HepG2 (cell line): ENCODE measurements around the gene RPGR. TPM values are rescaled to one million over a fixed set of nuclear protein-coding genes. Genes with fewer than 3 reads are reported as not detected.

ENCODE experiments used
- ATAC-seq: fragments of 200-7000 bp; cut with Tn5 transposase; 3 replicates; pipeline ENCODE4 v1.9.1; 2020; ENCODE audit warnings: mild to moderate bottlenecking, moderate library complexity
- BruUV-seq: library from RNA; stranded (reverse); fragments of 400-500 nt; replicated peaks from 2 replicates; lab custom pipeline; 2021; lab: Mats Ljungman, UMichigan
- CTCF ChIA-PET: fragments of 300-600 bp; formaldehyde crosslinking; extraction: SDS; loops from one replicate; lab custom pipeline; 2021; ENCODE audit warnings: low total read pairs, inconsistent platforms, low intra/inter-chr PET ratio; lab: Yijun Ruan, JAX
- POLR2A ChIA-PET: fragments of 350-600 bp; sonication (Branson Sonifier 250); formaldehyde crosslinking; loops from one replicate; lab custom pipeline; 2020; ENCODE audit warnings: antibody characterized with exemption, inconsistent platforms; lab: Yijun Ruan, JAX
- DNase-seq: peaks from one replicate; pipeline ENCODE4 v3.0.0-alpha.2; 2015; ENCODE audit warnings: low spot score
- FAIRE-seq: peaks from 3 replicates; lab custom pipeline; 2011; peaks lifted over from hg19 to GRCh38; lab: Jason Lieb, UNC
- H2AFZ ChIP-seq: one replicate; pipeline ENCODE4 v1.6.1; 2011; ENCODE audit warnings: low read length, inconsistent platforms
- H3K27ac ChIP-seq: fragments of 300-600 bp; 3 replicates; pipeline ENCODE4 v1.8.0; 2011; ENCODE audit warnings: mixed run types, mild to moderate bottlenecking, mixed read lengths, low read length, inconsistent platforms; ENCODE audit not compliant: insufficient read depth; ENCODE audit errors: extremely low read length
- H3K27me3 ChIP-seq, 2 experiments: fragments of 200-600 bp in 1 of 2; 2 replicates in 1 of 2; 3 replicates in 1 of 2; pipeline versions ENCODE4 v1.6.0 to v1.8.0; 2011; ENCODE audit warnings: low read length in 2 of 2, mild to moderate bottlenecking in 2 of 2, moderate library complexity in 2 of 2, inconsistent platforms in 1 of 2; ENCODE audit not compliant: insufficient read depth in 2 of 2, control insufficient read depth in 1 of 2
- H3K36me3 ChIP-seq, 2 experiments: fragments of 200-600 bp in 1 of 2; replicated peaks in 1 of 2; 2 replicates in 1 of 2; 3 replicates in 1 of 2; pipeline versions ENCODE4 v1.5.1 to v1.8.0; 2011; ENCODE audit warnings: low read length in 2 of 2, inconsistent platforms in 1 of 2; ENCODE audit not compliant: insufficient read depth in 2 of 2, control insufficient read depth in 1 of 2
- H3K4me1 ChIP-seq: 2 replicates; pipeline ENCODE4 v1.5.1; 2012; ENCODE audit warnings: low read length, inconsistent platforms; ENCODE audit not compliant: insufficient read depth
- H3K4me2 ChIP-seq: 2 replicates; pipeline ENCODE4 v1.6.0; 2011; ENCODE audit warnings: low read depth, low read length, inconsistent platforms
- H3K4me3 ChIP-seq, 3 experiments: fragments of 200-600 bp in 1 of 3; sonication (generic), shearing (Covaris generic) in 1 of 3; replicated peaks in 1 of 3; 2 replicates each; pipeline ENCODE4 v1.5.1; 2011 to 2016; ENCODE audit warnings: low read length in 3 of 3, inconsistent platforms in 2 of 3, low read depth in 2 of 3, mild to moderate bottlenecking in 2 of 3, control low read depth in 1 of 3, mixed read lengths in 1 of 3; ENCODE audit not compliant: insufficient read depth in 1 of 3
- H3K79me2 ChIP-seq: one replicate; pipeline ENCODE4 v1.6.1; 2011; ENCODE audit warnings: low read length, inconsistent platforms; ENCODE audit not compliant: insufficient read depth
- H3K9ac ChIP-seq: 2 replicates; pipeline ENCODE4 v1.6.0; 2011; ENCODE audit warnings: mild to moderate bottlenecking, low read depth, low read length, inconsistent platforms; ENCODE audit not compliant: insufficient read depth
- H3K9me3 ChIP-seq: 2 replicates; pipeline ENCODE4 v1.5.1; 2012; ENCODE audit warnings: mild to moderate bottlenecking, low read length
- H4K20me1 ChIP-seq: 2 replicates; pipeline ENCODE4 v1.6.0; 2011; ENCODE audit warnings: inconsistent platforms, mild to moderate bottlenecking, low read length, moderate library complexity; ENCODE audit not compliant: insufficient read depth
- AHR ChIP-seq: IDR thresholded peaks from 2 replicates; pipeline ENCODE4 v1.6.1; 2018; ENCODE audit warnings: missing genetic modification reagents, missing compliant biosample characterization
- ESRRA ChIP-seq: sonication (generic); formaldehyde crosslinking; IDR thresholded peaks from 2 replicates; pipeline ENCODE4 v1.5.1; 2020; ENCODE audit warnings: mild to moderate bottlenecking, low read depth, missing genetic modification reagents
- HDAC2 ChIP-seq: sonication (generic); formaldehyde crosslinking; IDR thresholded peaks from 2 replicates; pipeline ENCODE4 v1.4.0; 2020; ENCODE audit warnings: missing genetic modification reagents
- LCORL ChIP-seq, 2 experiments: fragments of 450-650 bp in 1 of 2; sonication (generic) in 1 of 2; formaldehyde crosslinking in 1 of 2; IDR thresholded peaks; 2 replicates each; pipeline versions ENCODE4 v1.5.0 to v1.6.1; 2017 to 2020; ENCODE audit warnings: antibody characterized with exemption in 1 of 2, missing genetic modification reagents in 1 of 2
- MIER2 ChIP-seq: IDR thresholded peaks from 2 replicates; pipeline ENCODE4 v1.6.1; 2016; ENCODE audit warnings: missing biosample characterization, missing genetic modification reagents
- NAIF1 ChIP-seq: sonication (generic); formaldehyde crosslinking; IDR thresholded peaks from 2 replicates; pipeline ENCODE4 v1.5.0; 2020; ENCODE audit warnings: mild to moderate bottlenecking, missing genetic modification reagents, borderline replicate concordance
- SMC3 ChIP-seq: IDR thresholded peaks from 2 replicates; pipeline ENCODE4 v1.6.1; 2011; ENCODE audit warnings: low read length, improper control_type of control experiment
- TEAD2 ChIP-seq: sonication (generic); formaldehyde crosslinking; IDR thresholded peaks from 2 replicates; pipeline ENCODE4 v1.9.0; 2021; ENCODE audit warnings: missing genetic modification reagents
- ZFP90 ChIP-seq: sonication (generic); formaldehyde crosslinking; IDR thresholded peaks from 2 replicates; pipeline ENCODE4 v1.8.0; 2022; ENCODE audit warnings: missing genetic modification reagents, mild to moderate bottlenecking, inconsistent platforms, borderline replicate concordance
- ZNF772 ChIP-seq: sonication (generic); formaldehyde crosslinking; IDR thresholded peaks from 2 replicates; pipeline ENCODE4 v1.5.0; 2020; ENCODE audit warnings: mild to moderate bottlenecking, missing genetic modification reagents
- WGBS: methylation state at CpG from one replicate; pipeline ENCODE4 v1.1.6; 2017; ENCODE audit warnings: low lambda C conversion rate; 5-methylcytosine and 5-hydroxymethylcytosine counted together
- in situ Hi-C: cut with HindIII; loops from 2 replicates; pipeline ENCODE4 v1.10.0; 2017; ENCODE audit warnings: low pct_unique_long_range_greater_than_20kb; ENCODE audit not compliant: extremely low pct_ligation_motif_present
- intact Hi-C: fragments of 100-400 bp; cut with micrococcal nuclease; formaldehyde crosslinking; loops from one replicate; pipeline ENCODE4 v1.10.0; 2022; ENCODE audit not compliant: unreplicated experiment
- polyA plus RNA-seq, 8 experiments: library from polyadenylated mRNA; depleted of rRNA in 3 of 8; stranded (reverse) in 7 of 8; unstranded in 1 of 8; fragments of >200 nt; fragmentation: Illumina TruSeq in 4 of 8; extraction: Trizol in 4 of 8; gene quantifications; 2 replicates each; pipeline versions ENCODE4 v1.2.1 to v1.2.3, GENCODE V29; 2011 to 2016; ENCODE audit warnings: low read depth in 4 of 8, missing spikeins in 1 of 8, mixed read lengths in 1 of 8; ENCODE audit not compliant: insufficient read depth in 1 of 8
- total RNA-seq, 5 experiments: library from RNA; depleted of rRNA; stranded (reverse); fragments of >200 nt; fragmentation: Illumina TruSeq; extraction: Trizol; gene quantifications; 2 replicates each; pipeline ENCODE4 v1.2.3, GENCODE V29; 2016; ENCODE audit warnings: low read depth in 1 of 5
- TF ChIP-seq, protein P1 (sequence below): sonication (generic); formaldehyde crosslinking; IDR thresholded peaks from 2 replicates; pipeline ENCODE4 v1.5.0; 2020; ENCODE audit warnings: mild to moderate bottlenecking, low read depth, missing genetic modification reagents, borderline replicate concordance
- TF ChIP-seq, protein P2 (sequence below): sonication (generic); formaldehyde crosslinking; IDR thresholded peaks from 2 replicates; pipeline ENCODE4 v1.8.1; 2023; ENCODE audit warnings: missing genetic modification reagents, inconsistent platforms, borderline replicate concordance
- TF ChIP-seq, protein P3 (sequence below): IDR thresholded peaks from 2 replicates; pipeline ENCODE4 v1.6.1; 2016; ENCODE audit warnings: low read depth
- TF ChIP-seq, protein P4 (sequence below): sonication (generic); formaldehyde crosslinking; IDR thresholded peaks from 2 replicates; pipeline ENCODE4 v1.8.0; 2022; ENCODE audit warnings: mild to moderate bottlenecking, missing genetic modification reagents, moderate library complexity
- TF ChIP-seq, protein P5 (sequence below): IDR thresholded peaks from 2 replicates; pipeline ENCODE4 v1.6.1; 2016; ENCODE audit warnings: missing compliant biosample characterization, missing genetic modification reagents, borderline replicate concordance
- TF ChIP-seq, protein P6 (sequence below): sonication (generic); formaldehyde crosslinking; IDR thresholded peaks from 2 replicates; pipeline ENCODE4 v1.4.0; 2020; ENCODE audit warnings: missing genetic modification reagents; ENCODE audit errors: not compliant biosample characterization

RPGR gene
- total and polyA plus RNA-seq, 2 of the 13 experiments (the other 11 are each of a cell fraction or from before 2014, with no cell fraction given) = 2.1 to 12.1 TPM

DNA sequence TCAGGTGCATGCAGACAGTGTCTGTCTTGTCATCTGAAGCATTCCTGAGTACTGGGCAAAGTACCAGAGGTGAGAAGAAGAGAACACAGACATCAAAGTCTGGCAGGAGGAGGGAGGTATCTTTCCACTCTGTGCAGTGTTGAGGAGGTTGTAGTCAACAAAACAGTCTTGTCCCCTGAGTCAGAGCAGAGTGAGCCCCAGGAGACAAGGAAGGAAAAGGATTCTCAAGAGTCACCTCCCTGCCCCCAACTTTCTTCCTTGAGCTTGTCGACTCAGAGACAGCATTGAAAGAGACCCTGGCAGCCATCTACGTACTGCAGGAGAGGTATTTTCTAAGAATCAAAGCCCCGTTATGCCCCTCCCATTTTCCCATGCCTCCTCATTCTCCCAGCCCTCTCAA is 102.2 kb downstream of the RPGR start:
- intact Hi-C loops (no loop called here), in situ Hi-C loops (no loop called here)
- Histone ChIP-seq H3K9me3 (no peaks in the 10 kb centered on the region), H3K79me2 (no peaks in the 10 kb centered on the region), H4K20me1 (no peaks in the 10 kb centered on the region), H3K4me2 (no peak overlapping the region), H3K4me3 (no peak overlapping the region), H3K36me3 (no peaks in the 10 kb centered on the region), H2AFZ (no peak overlapping the region), H3K9ac (no peak overlapping the region), H3K27ac (no peak overlapping the region), H3K27me3 (peaks cover 2 to 9% of the 10 kb centered on the region in 2 experiments; a peak in 4 of 5 replicates), H3K4me1 (no peaks in the 10 kb centered on the region)
- no peak for DNase-seq
- POLR2A ChIA-PET = no interaction called here
- FAIRE-seq = no peak
- whole genome bisulfite sequencing = 0% methylated on average over 3 of the region's 3 CpGs
- CTCF ChIA-PET = no interaction called here
- no TSS peak for BruUV-seq
- ATAC-seq = no peak
- no peak for TF ChIP-seq ZFP90
- TF ChIP-seq, protein P1, sequence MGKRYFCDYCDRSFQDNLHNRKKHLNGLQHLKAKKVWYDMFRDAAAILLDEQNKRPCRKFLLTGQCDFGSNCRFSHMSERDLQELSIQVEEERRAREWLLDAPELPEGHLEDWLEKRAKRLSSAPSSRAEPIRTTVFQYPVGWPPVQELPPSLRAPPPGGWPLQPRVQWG (CRISPR knock-in tag) = no peak
- no peak for TF ChIP-seq HDAC2
- TF ChIP-seq, protein P2, sequence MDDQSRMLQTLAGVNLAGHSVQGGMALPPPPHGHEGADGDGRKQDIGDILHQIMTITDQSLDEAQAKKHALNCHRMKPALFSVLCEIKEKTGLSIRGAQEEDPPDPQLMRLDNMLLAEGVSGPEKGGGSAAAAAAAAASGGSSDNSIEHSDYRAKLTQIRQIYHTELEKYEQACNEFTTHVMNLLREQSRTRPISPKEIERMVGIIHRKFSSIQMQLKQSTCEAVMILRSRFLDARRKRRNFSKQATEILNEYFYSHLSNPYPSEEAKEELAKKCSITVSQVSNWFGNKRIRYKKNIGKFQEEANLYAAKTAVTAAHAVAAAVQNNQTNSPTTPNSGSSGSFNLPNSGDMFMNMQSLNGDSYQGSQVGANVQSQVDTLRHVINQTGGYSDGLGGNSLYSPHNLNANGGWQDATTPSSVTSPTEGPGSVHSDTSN (CRISPR knock-in tag) = no peak
- TF ChIP-seq, protein P3, sequence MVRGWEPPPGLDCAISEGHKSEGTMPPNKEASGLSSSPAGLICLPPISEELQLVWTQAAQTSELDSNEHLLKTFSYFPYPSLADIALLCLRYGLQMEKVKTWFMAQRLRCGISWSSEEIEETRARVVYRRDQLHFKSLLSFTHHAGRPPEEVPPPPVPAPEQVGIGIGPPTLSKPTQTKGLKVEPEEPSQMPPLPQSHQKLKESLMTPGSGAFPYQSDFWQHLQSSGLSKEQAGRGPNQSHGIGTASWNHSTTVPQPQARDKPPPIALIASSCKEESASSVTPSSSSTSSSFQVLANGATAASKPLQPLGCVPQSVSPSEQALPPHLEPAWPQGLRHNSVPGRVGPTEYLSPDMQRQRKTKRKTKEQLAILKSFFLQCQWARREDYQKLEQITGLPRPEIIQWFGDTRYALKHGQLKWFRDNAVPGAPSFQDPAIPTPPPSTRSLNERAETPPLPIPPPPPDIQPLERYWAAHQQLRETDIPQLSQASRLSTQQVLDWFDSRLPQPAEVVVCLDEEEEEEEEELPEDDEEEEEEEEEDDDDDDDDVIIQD (CRISPR knock-in tag) = no peak
- TF ChIP-seq LCORL (IDR thresholded peaks at IDR 0.05) = no peak
- no peak for TF ChIP-seq LCORL (CRISPR knock-in tag; IDR thresholded peaks at IDR 0.05)
- TF ChIP-seq, protein P4, sequence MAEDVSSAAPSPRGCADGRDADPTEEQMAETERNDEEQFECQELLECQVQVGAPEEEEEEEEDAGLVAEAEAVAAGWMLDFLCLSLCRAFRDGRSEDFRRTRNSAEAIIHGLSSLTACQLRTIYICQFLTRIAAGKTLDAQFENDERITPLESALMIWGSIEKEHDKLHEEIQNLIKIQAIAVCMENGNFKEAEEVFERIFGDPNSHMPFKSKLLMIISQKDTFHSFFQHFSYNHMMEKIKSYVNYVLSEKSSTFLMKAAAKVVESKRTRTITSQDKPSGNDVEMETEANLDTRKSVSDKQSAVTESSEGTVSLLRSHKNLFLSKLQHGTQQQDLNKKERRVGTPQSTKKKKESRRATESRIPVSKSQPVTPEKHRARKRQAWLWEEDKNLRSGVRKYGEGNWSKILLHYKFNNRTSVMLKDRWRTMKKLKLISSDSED (CRISPR knock-in tag) = no peak
- TF ChIP-seq, protein P5, sequence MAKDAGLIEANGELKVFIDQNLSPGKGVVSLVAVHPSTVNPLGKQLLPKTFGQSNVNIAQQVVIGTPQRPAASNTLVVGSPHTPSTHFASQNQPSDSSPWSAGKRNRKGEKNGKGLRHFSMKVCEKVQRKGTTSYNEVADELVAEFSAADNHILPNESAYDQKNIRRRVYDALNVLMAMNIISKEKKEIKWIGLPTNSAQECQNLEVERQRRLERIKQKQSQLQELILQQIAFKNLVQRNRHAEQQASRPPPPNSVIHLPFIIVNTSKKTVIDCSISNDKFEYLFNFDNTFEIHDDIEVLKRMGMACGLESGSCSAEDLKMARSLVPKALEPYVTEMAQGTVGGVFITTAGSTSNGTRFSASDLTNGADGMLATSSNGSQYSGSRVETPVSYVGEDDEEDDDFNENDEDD = no peak
- TF ChIP-seq SMC3 = no peak
- no peak for TF ChIP-seq ZNF772 (CRISPR knock-in tag)
- TF ChIP-seq ESRRA (CRISPR knock-in tag) = no peak
- TF ChIP-seq NAIF1 = no peak
- TF ChIP-seq, protein P6, sequence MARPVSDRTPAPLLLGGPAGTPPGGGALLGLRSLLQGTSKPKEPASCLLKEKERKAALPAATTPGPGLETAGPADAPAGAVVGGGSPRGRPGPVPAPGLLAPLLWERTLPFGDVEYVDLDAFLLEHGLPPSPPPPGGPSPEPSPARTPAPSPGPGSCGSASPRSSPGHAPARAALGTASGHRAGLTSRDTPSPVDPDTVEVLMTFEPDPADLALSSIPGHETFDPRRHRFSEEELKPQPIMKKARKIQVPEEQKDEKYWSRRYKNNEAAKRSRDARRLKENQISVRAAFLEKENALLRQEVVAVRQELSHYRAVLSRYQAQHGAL (CRISPR knock-in tag) = no peak
- TF ChIP-seq MIER2 (CRISPR knock-in tag) = no peak
- no peak for TF ChIP-seq AHR (CRISPR knock-in tag)
- TF ChIP-seq TEAD2 (CRISPR knock-in tag) = no peak
